Activated T-cell treated with anti-CD3 and anti-CD28 coated beads, Interleukin-2, amount 50 U/mL, for 24 hours (primary cell): Measurements from ENCODE around the gene ZIC4.
A peak's percentile ranks its signal among the peaks of the same experiment; 100 is the strongest.

Experiments
- DNase-seq: peaks from one replicate; pipeline ENCODE4 v3.0.0-alpha.2; 2020
- H3K27ac Mint-ChIP-seq: 2 replicates; pipeline ENCODE4 v1.8.0; 2020; ENCODE audit warnings: mild to moderate bottlenecking, mixed read lengths
- H3K27me3 Mint-ChIP-seq: 2 replicates; pipeline ENCODE4 v1.8.0; 2020; ENCODE audit warnings: mixed read lengths
- H3K36me3 Mint-ChIP-seq: 2 replicates; pipeline ENCODE4 v1.8.0; 2020; ENCODE audit warnings: low read depth, mixed read lengths
- H3K4me1 Mint-ChIP-seq: 2 replicates; pipeline ENCODE4 v1.8.0; 2020; ENCODE audit warnings: low read depth, mixed read lengths
- H3K4me3 Mint-ChIP-seq: 2 replicates; pipeline ENCODE4 v1.8.0; 2020; ENCODE audit warnings: mild to moderate bottlenecking, moderate library complexity, mixed read lengths
- H3K9me3 Mint-ChIP-seq: 2 replicates; pipeline ENCODE4 v1.8.0; 2020; ENCODE audit warnings: mixed read lengths

Gene ZIC4

GRCh38 chr3:147367676-147368075 lies 38.7 kb downstream of the ZIC4 start:
- H3K4me3 Mint-ChIP-seq, result no peak overlapping the region
- H3K27ac Mint-ChIP-seq, result no peak overlapping the region
- H3K36me3 Mint-ChIP-seq, result no peaks in the 10 kb centered on the region
- H3K9me3 Mint-ChIP-seq, result peaks cover 3% of the 10 kb centered on the region
- peaks cover 61% of the 10 kb centered on the region for H3K27me3 Mint-ChIP-seq
- no peak for DNase-seq
- H3K4me1 Mint-ChIP-seq, result no peaks in the 10 kb centered on the region

DNA sequence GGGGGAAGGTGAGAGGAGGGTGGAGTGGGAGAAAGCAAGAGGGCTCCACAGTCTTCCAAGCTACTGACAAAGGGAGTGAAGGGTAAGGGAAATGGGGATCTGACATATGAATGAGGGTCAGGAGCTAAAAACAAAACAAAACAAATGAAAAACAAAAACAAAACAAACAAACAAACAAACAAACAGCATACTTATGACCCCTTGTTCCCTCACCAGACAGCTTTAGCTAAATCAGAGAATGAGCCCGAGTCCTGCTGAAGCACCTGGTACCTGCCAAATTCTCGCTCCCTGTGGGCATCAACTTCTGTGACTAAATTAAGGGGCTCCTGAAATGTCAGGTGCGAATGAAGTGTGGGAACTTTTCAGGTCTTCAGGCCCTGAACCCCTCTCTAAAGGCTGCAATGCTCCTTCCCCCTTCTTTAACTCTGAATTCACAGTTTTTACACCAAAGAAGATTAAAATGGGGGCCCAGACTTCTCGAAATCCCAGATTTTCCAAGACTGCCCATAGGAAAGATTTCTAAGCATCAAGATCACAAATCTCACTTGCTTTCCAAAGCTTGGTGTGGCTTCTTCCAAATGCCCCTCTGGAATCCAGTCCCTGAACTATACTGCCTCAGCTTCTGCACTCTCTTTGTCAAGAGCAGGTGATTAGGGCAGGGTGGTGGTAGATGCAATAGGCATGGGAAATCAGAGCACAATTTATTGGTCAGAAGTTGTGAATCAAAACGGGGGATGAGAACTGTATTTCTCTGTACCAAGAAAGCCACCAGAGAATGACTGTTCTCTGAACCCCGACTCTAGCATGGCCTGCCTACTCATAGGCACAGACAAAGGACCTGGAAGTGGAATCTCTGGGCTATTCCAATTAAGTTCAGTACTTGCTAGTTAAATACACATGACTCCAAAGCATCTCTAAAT lies 40.9 kb downstream of the ZIC4 start:
- peaks cover 57% of the 10 kb centered on the region for H3K27me3 Mint-ChIP-seq
- H3K9me3 Mint-ChIP-seq, result no peaks in the 10 kb centered on the region
- no peaks in the 10 kb centered on the region for H3K36me3 Mint-ChIP-seq
- H3K4me3 Mint-ChIP-seq, result no peak overlapping the region
- H3K4me1 Mint-ChIP-seq, result peaks cover 2% of the 10 kb centered on the region
- no peak for DNase-seq
- H3K27ac Mint-ChIP-seq, result no peak overlapping the region

DNA sequence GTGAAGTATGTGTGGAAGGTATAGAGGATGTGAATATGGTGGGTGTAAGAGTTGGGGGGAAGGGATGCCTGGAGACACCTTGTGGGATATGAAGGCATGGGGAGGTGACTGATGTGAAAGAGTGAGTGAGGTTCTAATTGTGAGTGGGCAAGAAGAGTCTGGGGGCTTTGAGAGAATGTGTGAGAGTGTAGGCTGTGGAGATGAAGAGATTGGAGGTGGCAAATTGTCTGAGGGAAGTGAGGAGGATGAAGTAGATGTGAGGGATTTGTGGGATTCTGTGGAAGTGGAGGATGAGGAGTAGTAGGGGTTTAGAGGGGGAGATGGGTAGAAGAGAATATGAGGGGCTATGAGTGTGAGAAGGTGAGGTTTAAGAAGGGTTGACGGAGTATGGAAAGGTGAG lies 41.6 kb downstream of the ZIC4 start:
- H3K4me3 Mint-ChIP-seq, result no peak overlapping the region
- H3K9me3 Mint-ChIP-seq, result no peaks in the 10 kb centered on the region
- H3K27ac Mint-ChIP-seq, result no peak overlapping the region
- H3K27me3 Mint-ChIP-seq, result peaks cover 57% of the 10 kb centered on the region
- peaks cover 2% of the 10 kb centered on the region for H3K4me1 Mint-ChIP-seq
- DNase-seq, result no peak
- H3K36me3 Mint-ChIP-seq, result no peaks in the 10 kb centered on the region

DNA sequence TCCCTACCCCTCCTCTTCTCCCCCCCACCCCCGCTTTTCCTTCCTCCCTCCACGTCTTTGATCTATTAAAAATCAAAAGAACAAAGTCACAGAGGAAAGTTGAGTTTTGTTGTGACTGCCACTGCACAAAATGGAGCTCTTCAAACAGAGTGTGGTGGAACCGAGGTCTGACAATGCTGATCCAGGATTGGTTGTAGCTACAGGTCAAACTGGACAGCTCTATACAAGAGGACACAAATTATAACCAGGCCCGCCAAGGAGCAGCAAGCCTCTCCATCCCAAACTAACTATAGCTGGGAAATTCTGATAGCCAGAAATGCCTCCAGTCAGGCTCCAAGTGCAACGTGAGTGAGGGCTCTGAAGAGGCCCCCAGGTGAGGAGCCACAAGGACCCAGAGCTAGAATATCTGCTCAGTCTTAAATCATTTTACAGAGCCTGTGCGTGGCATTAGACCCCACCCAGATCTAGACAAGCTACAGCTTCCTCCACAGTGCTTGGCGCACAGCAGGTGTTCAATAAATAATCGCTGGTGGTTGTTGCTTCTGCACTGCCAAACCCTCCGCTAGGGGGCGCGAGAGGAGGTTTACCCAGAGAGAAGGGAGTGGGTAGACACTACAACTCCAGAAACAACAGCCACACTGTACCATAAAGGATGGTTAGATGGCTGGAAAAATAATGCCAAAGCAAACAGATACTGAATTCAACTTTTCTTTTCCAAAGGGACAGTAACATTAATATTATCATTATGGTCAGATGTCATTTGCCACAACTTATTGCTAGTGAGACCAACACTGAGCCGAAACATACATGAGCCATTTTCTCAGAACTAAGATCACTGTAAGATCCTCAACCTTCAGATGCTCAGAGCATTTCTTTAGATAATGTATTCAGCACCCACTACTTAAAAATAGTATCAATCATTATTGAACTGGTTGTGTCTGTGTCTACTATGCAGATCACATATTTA lies 44.6 kb downstream of the ZIC4 start:
- Mint-ChIP-seq H3K4me1 (peaks cover 2% of the 10 kb centered on the region), H3K27me3 (peaks cover 64% of the 10 kb centered on the region), H3K4me3 (no peak overlapping the region), H3K27ac (no peak overlapping the region), H3K36me3 (no peaks in the 10 kb centered on the region), H3K9me3 (peaks cover under 1% of the 10 kb centered on the region)
- DNase-seq, result peak; percentile 43

GRCh38 chr3:147360646-147361453 lies 45.5 kb downstream of the ZIC4 start:
- no peak for DNase-seq
- Mint-ChIP-seq H3K4me3 (no peak overlapping the region), H3K36me3 (no peaks in the 10 kb centered on the region), H3K27ac (no peak overlapping the region), H3K9me3 (peaks cover 2% of the 10 kb centered on the region), H3K4me1 (peaks cover 2% of the 10 kb centered on the region), H3K27me3 (peaks cover 73% of the 10 kb centered on the region)

DNA sequence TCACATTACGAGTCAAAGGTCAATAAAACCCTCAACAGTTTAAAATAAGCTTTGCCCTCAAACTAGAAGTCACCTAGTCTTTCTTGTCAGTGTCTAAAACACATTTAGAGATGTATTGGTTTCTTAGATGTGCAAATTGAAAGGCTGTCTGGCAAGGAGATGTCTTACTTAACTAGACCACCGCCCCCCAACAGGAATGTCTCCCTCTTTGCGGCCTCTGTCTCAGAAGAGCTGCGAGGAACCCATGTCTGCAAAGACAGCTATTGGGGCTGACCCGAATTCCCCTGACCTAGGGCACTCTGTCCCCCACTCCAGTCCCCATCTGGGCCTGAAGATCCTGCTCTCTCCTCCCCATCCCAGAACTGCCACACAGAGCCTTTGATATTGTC lies 46.3 kb downstream of the ZIC4 start:
- Mint-ChIP-seq H3K9me3 (peaks cover 5% of the 10 kb centered on the region), H3K4me1 (peaks cover 2% of the 10 kb centered on the region), H3K27ac (no peak overlapping the region), H3K4me3 (no peak overlapping the region), H3K27me3 (peaks cover 73% of the 10 kb centered on the region), H3K36me3 (no peaks in the 10 kb centered on the region)
- DNase-seq, result no peak

- Mint-ChIP-seq H3K4me3 (no peak overlapping the region), H3K4me1 (peaks cover 2% of the 10 kb centered on the region)
- DNase-seq, result no peak
Observed at GRCh38 chr3:147359177-147360050, 46.9 kb downstream of the ZIC4 start.

GRCh38 chr3:147358144-147358992 lies 48.0 kb downstream of the ZIC4 start:
- H3K9me3 Mint-ChIP-seq, result peaks cover 9% of the 10 kb centered on the region
- peaks cover 86% of the 10 kb centered on the region for H3K27me3 Mint-ChIP-seq
- no peak overlapping the region for H3K27ac Mint-ChIP-seq
- H3K4me1 Mint-ChIP-seq, result peaks cover 2% of the 10 kb centered on the region
- DNase-seq, result no peak
- H3K36me3 Mint-ChIP-seq, result no peaks in the 10 kb centered on the region
- H3K4me3 Mint-ChIP-seq, result no peak overlapping the region

More at GRCh38 chr3:147359177-147360050, 46.9 kb downstream of the ZIC4 start:
- H3K36me3 Mint-ChIP-seq, result no peaks in the 10 kb centered on the region
- H3K27me3 Mint-ChIP-seq, result peaks cover 75% of the 10 kb centered on the region
- no peak overlapping the region for H3K27ac Mint-ChIP-seq
- H3K9me3 Mint-ChIP-seq, result peaks cover 6% of the 10 kb centered on the region

- no peak overlapping the region for H3K4me3 Mint-ChIP-seq
- no peak for DNase-seq
- H3K4me1 Mint-ChIP-seq, result peaks cover 2% of the 10 kb centered on the region
- no peaks in the 10 kb centered on the region for H3K36me3 Mint-ChIP-seq
- H3K27ac Mint-ChIP-seq, result no peak overlapping the region
- peaks cover 91% of the 10 kb centered on the region for H3K27me3 Mint-ChIP-seq
- peaks cover 9% of the 10 kb centered on the region for H3K9me3 Mint-ChIP-seq
Observed at GRCh38 chr3:147356909-147357900, 49.1 kb downstream of the ZIC4 start.

DNA sequence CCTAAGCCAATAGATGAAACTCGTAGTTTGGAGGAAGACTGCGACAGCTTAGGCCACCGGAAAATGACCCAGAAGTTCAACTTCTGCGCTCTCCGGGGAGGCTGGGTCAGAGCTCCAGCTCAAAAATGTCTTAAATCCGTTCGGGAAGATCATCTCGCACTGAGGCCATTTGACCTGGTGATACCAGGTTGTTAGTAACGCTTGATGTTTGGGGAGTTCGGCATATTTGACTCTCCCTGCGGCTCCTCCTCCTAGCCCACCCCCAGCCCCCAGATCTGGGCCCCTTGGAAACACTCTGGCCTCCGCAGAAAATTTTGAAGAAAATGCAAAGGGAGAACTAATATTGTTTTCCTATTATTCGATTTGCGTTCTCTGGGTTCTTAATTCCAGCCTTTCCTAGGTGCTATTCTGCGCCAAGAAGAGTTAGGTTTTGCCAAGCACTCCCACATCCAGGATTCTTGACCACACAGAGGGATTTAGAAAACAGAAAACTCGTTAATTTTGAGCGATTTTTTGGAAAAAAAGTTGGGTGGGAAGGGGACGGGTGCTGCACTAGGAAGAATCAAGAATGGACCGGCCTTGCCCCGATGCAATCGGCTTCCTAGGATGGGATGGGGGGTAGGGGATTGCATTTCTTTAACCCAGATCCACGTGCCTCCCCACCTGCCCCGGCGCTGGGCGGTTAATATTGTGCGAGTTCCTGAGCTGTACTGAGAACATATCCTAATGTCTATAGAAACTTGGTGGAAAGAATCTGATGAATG lies 50.0 kb downstream of the ZIC4 start:
- no peak overlapping the region for H3K27ac Mint-ChIP-seq
- peaks cover 9% of the 10 kb centered on the region for H3K9me3 Mint-ChIP-seq
- H3K36me3 Mint-ChIP-seq, result no peaks in the 10 kb centered on the region
- H3K27me3 Mint-ChIP-seq, result peaks cover 86% of the 10 kb centered on the region
- H3K4me3 Mint-ChIP-seq, result no peak overlapping the region
- H3K4me1 Mint-ChIP-seq, result peaks cover 2% of the 10 kb centered on the region
- DNase-seq, result no peak

GRCh38 chr3:147355753-147356090 lies 50.6 kb downstream of the ZIC4 start:
- DNase-seq, result no peak
- no peaks in the 10 kb centered on the region for H3K4me1 Mint-ChIP-seq
- H3K9me3 Mint-ChIP-seq, result peaks cover 9% of the 10 kb centered on the region
- H3K4me3 Mint-ChIP-seq, result no peak overlapping the region
- peaks cover 84% of the 10 kb centered on the region for H3K27me3 Mint-ChIP-seq
- no peaks in the 10 kb centered on the region for H3K36me3 Mint-ChIP-seq
- H3K27ac Mint-ChIP-seq, result no peak overlapping the region
